ENCODE results near the gene MAD1L1.

The MAD1L1 gene

DNA sequence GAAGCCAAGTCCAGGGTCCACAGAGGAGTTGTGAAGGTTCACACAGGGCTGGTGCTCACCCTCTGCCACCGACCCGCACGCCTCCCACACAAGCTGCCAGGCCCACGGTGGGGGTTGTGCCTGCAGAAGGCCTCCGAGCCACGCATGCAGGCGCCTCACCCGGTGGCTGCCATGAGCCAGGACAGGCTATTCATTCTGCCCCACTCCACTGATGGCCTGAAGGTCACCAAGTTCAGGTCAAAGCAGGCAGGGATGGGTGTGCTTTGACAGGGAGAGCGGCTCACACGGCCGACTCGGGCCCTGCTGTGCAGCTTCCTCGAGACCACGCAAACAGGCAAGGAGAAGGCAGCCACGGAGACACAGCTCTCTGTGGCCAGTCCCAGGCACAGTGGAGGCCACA, 143.9 kb downstream of the MAD1L1 start:
- DNase-seq (ENCODE audit: low read depth in 2 of 2) = no peak

DNA sequence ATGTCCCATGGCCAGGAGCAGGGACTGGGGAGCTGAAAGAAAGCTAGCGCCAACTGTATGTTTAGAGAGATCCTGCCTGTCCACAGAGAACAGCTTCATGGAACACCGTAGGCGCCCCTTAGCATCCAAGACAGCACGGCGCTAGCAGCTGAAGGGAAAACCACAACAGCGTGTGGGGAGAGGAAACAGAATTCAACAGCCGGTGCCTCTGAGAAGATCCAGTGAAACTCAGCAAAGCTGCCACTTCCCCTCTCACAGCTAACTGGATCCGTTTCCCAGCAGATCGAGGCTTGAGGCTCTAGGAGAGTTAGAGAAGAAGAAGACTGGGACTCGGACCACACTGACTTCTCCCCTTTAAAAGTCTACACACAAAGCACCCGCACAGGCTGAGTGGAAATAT, 145.0 kb downstream of the MAD1L1 start:
- DNase-seq (ENCODE audit: low read depth in 2 of 2) = no peak

DNA sequence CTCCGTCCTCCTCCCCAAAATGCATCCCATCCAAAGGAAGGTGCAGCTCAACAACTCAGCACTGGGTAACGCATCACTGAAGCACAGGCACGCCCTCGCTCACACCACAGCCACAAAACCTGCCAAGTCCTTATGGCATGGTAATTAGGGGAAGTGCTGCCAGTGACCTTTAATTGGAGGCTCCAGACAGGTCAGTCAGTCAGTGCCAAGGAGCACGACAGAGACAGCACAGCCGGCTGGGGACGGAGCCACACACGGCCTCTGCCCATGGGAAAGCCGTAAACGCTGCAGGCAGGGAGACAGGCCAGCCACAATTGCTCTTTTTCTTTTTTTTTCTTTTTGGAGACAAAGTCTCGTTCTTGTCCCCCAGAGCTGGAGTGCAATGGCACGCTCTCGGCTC, 146.5 kb downstream of the MAD1L1 start:
- no peak for DNase-seq (ENCODE audit: low read depth in 2 of 2)

DNA sequence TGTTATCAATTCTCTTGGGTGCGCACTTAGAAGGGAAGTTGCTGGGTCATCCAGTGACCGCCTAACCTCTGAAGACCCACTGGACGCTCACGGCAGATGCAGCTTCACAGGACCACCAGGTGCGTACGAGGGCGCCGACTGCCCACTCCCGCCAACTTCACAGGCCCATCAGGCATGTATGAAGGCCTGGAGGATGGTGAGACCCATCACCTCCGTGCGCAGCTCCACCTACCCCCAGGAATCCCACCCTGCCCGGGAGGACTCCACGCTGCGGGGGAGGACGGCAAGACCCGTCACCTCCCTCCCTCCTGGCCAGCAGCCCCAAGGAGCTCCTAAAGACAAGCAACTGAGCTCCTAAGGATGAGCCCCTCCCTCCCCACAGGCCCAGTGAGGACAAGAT, 146.9 kb downstream of the MAD1L1 start:
- no peak for DNase-seq (ENCODE audit: low read depth in 2 of 2)

DNA sequence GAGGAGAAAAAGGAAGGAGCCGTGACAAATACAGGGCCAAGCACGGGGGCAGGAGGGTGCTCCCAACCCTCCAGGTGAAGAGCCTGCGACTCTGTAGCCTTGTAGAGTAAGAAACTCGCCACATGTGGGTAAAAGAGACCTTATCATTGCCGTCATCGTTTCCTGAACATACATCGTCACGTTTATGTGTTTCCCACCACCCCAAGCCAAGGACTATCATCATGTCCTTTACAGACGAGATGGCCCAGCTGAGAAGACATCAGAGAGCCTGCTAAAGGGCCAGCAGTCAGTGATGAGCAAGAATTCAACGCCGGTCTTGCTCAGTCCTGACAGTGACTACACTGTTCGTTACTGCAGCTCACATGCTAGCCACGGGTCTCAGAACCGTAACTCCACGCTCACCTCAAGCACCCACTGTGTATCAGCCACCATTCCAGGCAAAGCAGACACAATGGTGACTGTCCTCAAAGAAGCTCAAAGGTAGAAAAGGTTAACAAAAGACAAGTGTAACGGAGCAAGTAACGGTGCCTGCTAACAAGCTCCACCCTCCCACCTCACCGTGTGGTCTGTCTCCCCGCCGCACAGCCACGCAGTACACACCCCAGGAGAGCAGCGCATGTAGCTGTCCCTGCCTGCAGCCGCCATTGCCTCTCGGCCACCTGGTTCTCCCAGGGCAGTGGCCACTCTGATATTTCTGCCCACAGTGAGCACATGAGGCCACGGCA, 147.8 kb downstream of the MAD1L1 start:
- DNase-seq (ENCODE audit: low read depth in 2 of 2) = no peak

DNA sequence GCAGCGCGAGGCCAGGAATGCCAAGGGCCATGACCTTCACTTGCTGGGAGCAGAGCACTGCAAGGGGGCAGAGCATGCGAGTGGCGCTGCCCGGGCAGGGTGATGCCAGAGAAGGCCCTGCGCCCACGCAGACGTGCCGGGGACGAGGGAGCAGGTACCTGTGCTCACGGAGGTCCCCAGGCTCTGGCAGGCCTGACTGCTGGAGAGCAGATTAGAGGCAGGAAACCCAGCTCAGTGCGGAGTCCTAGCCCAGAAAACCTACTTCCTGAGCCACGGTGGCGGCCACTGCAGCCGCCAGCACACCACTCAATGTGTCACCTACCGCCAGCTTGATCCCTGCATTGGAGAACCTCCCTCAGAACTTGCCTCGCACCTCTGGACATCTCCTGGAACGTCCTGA, 148.4 kb downstream of the MAD1L1 start:
- DNase-seq (ENCODE audit: low read depth in 2 of 2) = no peak

DNA sequence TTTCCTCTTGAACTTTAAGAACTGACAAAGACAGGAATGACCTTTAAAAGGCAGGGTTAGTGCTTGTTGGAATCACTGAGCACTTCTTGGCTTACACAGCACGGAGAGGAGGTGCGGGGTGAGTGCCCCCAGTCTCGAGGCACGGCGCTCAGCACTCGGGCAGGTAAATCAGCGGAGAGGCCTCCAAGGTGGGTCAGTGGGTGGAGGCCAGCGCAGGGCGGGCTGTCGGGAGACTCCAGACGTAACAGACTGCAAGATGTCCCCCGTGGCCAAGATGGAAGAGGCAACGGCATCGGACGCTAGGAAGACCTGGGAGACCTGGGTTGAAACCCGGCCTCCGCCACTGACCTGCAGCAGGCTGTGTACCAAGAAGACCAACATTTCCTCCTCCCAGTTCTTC, 149.4 kb downstream of the MAD1L1 start:
- DNase-seq (ENCODE audit: low read depth in 2 of 2) = no peak

DNA sequence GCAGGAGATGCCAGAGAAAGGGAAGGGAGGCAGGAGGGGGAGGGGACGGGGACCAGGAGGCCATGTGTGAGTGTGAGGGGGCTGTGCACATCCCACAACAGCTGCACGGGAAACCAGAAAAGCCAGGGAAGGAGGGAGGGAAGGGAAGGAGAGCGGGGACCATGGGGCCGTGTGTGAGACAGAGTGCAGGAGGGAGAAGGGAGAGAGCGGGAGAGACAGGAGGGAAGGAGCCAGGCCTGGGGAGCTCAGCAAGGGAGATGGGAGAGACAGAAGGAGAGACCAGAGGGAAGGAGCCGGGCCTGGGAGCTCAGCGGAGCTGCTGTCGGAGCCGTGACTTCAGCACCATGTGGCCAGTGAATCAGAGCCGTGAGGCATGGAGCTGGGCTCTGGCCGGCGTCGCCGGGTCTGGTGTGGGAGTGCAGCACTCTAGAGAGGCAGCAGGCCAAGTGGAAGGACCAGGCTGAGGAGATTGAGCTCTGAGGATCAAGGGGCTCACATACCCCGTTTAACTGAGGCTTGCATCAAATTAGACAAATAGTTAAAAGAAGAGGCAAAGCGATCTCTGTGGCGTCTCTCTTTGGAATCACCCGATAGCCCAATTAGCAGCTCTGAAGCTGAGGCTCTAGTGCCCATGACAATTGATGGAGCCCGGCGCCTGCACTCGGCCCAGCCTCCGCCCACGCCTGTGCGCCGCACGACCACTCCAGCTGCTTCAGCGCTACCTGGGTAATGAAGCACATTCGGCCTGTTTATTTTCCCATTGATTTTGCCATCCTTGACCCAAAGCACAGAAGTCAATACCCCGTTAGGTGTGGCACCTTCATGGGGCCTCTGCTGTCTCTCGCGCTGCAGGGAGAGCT, 150.4 kb downstream of the MAD1L1 start:
- peak in 1 of 2 experiments; percentile 29 for DNase-seq (ENCODE audit: low read depth in 2 of 2)

DNA sequence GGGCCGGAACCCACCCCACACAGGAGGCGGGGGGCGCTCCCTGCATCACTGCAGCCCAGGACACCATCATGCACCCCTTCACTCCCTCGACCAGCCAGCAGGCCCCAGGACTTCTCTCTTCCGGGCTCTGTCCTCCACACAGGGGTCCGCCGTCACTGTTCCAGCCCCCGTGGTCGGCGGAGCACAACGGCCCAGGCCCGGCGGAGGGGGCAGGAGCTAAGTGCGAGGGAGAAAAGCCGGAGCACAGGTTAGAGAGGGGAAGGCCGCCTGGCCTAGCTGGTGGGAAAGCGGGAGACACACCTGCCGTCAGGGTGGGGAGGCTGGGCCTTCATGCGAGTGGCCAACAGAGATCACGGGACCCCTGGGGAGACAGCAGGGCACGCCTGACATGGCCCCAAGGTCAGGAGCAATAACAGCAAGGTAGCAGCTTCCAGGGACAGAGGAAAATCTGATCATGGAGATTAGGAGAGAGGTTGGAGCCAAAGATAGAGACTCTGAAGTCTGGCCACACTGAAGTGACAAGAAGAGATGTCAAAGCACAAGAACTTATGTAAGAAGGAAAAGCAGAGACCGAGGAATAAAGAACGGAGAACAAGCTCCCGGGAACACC, 151.1 kb downstream of the MAD1L1 start:
- no peak for DNase-seq (ENCODE audit: low read depth in 2 of 2)

DNA sequence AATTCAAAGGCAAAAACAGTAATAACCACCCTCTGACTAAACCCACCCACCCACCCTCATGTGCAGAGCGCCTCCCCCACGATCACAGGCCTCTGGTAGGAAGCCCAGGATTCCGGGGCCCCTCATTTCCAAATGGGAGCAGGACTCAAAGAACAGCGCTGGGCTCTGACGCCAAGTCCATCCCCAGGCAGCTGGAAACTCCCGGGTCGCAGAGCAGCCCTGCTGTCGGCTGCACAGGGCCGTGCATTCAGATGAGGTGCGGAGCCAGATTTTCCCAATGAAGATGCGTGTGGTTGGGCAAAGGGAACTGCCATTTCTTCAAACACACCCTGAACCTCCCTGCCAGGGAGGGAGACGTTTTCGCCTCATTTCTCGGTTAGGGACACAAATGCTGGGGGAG, 152.3 kb downstream of the MAD1L1 start:
- DNase-seq (ENCODE audit: low read depth in 2 of 2) = no peak

DNA sequence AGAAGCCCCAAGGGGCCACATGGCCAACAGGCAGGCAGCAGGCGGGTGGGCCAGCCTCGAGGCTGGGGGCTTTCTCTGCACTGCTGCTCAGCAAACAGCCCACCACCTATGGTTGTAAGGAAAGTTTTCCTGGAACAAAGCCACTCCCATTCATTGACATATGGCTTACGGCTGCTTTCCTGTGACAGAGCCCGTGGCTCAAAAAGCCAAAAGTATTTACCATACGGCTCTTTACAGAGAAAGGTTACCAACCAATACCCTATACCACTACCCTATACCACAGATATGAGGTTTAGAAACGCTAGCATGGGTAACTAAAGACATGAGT, 152.7 kb downstream of the MAD1L1 start:
- no peak for DNase-seq (ENCODE audit: low read depth in 2 of 2)

DNA sequence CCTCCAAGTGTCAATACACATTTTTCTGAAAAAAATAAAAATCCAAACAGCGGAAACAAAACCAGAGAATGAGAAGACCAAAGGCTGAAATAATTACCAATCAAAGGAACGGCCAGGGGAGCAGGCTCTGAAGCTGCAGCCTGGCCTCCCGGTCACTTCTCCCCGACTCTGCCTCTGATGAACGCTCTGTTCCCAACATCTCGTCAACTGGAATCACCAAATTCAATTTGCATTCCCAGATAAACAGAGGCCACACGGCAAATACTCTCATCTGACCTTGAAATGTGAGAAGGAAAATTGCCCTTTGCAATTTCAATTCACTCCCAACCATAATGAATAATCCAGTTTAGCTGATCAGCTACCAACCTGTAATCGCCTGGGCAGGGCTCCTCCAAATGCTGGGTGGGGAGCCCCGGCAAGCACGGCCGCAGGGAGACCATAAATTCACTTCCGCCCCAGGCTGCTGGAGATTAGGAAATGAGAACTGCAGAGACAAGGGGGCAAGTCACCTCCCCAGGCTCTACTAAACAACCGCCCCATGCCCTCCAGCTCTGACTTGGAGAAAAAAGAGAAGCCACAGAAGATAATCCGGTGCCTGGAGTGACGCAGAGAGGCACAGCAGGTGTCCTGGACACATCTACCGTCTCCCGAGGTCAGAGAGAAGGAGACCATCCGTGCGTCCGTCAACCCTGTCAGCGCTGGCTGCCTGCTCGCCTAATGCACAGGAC, 153.2 kb downstream of the MAD1L1 start:
- DNase-seq (ENCODE audit: low read depth in 2 of 2) = no peak

DNA sequence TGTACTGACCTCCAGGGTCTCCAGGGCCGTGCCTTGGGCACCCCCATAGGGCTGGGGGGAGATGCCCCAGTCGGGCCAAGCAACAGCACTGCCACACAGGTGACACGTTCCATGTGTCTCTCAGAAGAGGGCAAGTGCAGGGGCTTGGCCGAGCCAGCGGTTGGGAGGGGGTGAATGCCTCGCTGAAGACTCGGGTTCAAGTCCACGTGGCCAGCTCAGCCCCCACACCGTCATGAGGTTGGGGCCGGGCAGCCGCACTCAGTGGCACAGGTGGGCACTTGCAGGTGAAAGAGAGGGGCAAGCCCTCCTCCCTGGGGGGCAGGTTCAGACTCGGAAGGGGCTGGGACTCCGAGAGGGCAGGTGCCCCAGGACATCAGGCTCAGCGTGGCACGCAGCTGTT, 153.8 kb downstream of the MAD1L1 start:
- DNase-seq (ENCODE audit: low read depth in 2 of 2) = no peak

DNA sequence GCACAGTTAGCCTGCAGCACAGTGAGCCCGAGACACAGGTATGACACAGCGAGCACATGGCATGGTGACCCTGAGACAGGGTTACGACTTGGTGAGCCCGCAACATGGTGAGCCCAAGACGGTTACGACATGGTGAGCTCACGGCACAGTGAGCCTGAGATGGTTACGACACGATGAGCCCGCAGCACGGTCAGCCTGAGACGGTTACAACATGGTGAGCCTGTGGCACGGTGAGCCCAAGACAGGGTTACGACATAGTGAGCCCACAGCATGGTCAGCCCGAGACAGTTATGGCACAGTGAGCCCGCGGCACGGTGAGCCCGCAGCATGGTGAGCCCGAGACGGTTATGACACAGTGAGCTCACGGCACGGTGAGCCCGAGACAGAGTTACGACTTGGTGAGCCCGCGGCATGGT, 156.1 kb downstream of the MAD1L1 start:
- no peak for DNase-seq (ENCODE audit: low read depth in 2 of 2)

DNA sequence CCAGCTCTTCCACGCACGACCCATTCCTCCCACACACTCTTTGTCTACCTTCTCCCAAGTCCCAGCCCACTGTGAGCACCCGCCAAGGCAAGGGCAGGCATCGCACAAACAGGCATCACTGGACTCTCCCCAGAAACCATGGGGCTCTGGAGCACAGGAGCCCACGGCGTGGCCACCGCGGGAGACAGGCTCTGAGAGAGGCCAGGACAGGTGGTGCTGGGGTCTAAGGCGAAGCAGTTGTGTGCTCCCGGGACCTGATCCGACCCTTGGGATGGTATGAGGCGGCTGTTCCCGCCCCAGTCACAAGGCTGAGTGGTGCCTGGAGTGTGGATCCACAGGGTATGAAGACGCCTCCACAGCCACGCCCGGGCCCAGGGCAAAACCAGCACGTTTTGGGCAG, 156.9 kb downstream of the MAD1L1 start:
- DNase-seq (ENCODE audit: low read depth in 2 of 2) = no peak

DNA sequence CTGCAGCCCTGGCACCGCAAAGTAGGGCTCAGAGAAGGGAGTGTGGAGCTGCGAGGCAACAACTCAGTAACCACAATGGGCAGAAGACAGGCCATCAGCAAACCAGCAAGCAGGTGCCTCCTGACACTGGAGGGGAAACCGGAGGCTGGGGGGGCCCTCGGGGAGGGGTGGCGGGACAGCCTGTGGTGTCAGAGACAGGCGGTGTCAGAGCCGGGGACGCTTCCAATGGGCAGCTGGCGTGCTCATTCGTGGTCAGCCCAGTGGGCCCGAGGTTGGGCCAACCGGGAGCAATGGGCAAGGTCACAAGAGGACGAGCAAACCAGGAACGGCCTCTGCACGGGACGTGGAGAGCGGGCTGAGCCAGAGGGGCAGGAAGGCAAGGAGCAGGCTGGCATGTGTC, 158.1 kb downstream of the MAD1L1 start:
- DNase-seq (ENCODE audit: low read depth in 2 of 2) = no peak

DNA sequence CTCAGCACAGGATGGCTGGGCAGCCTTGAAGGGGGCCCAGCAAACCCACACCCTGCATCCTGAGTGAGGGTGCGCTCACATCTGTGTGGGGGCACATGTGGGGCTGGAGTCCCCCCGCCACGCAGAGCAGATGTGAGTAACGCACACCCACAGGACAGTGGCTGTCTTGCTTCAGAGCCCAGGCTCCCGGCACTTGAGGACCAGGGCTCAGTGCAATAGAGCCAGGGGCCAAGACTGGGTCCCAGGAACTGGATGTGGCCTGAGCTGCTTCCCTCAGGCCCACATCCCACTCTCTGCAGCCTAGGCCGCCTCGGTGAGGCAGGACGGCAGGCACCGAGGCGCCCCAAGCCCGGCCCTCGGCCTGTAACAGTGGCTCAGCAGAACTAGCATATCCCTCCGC, 159.9 kb downstream of the MAD1L1 start:
- no peak for DNase-seq (ENCODE audit: low read depth in 2 of 2)

DNA sequence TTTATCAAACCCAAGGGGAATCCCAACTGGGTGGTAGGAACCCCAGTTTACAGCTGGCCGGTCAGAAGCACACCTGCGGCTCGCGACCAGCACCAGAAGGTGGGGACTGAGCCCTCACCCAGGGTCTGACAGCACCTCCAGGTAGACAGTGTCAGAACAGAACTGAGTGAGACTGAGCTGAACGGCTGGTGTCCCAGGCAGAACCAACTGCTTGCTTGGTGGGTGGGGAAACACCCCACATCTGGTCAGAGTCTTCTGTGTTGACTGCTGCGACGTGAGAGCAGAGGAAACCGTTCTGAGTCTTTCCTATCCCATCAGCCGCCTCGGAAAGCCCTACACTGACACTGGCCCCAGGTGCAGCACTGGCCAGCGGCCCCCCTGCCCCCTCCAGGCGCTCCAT, 160.7 kb downstream of the MAD1L1 start:
- DNase-seq (ENCODE audit: low read depth in 2 of 2) = no peak

DNA sequence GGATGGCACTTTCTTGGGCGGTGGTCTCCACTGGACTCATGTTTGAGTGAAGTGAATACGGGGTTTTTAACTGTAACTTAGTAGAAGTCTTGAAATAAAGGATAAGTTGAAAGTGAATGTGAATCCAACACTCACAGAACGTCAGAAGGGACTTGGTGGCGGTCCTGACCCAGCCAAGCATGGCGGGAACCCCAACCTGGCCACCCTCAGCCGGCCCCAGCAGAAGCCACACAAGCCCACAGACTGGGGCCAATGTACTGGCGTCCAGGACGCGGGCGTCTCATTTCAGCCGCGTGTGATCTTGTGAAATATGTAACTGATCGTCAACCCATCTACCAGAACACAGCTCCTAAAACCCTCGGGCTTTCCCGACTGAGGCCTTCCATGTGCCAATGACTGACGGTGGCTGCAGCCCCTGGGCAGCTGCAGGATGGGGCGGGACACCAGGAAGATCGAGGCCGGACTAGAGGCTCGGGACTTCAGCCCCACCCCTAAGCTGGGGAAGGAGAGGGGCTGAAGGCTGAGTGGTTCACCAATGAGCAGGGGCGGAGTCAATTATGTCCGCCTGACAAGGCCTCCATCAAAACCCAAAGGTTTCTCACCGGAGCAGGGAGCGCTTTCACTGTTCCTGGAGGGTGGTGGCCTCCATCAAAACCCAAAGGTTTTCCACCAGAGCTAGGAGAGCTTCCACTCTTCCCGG, 161.5 kb downstream of the MAD1L1 start:
- no peak for DNase-seq (ENCODE audit: low read depth in 2 of 2)

DNA sequence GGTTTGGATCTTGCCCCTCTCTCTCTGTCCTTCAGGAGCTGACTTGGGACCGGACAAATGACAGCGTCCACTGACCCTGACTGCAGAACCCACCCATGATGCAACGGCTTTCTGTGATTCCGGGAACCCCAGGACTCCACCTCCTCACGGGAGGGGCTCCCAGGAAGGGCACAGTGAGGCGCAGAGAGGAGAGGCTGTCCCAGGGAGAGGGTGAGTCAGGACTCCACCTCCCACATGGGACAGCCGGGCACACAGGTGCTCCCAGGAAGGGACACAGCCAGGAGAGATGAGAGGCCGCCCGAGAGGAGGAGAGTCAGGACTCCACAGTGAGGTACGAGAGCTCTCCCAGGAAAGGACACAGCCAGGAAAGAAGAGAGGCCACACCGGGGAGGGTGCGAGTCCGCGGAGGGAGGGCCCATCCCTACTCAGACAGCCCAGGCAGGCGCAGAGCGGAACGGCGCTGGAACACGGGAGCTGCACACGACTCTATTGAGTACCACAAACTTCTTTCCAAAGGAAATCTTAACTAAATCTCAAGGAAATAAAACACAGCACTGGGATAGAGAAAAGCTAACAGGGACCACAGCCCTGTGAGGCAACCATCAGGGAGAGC, 162.5 kb downstream of the MAD1L1 start:
- DNase-seq (ENCODE audit: low read depth in 2 of 2) = no peak

DNA sequence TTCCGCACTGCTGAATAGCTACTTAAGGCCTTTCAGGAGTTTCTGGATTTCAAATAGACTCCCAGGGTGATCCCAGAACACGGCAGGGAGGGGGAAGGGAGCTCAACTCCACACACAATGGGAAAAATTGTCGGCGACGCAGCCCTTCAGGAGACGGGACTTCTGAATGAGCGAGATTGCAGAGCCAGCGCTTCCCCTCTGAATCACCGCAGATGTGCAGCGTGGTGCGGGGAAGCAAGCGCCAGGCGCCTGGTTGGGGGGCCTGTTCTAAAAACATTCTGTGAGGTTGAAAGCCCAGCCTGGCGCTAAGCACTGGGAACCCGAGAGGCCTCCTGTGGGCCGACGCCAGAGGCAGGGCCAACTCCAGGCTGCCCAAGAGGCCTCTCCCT, 163.3 kb downstream of the MAD1L1 start:
- DNase-seq (ENCODE audit: low read depth in 2 of 2) = peak; percentile 12 to 14

All from fibroblast of skin of left biceps (primary cell).